Measurements from ENCODE around the gene ZNF804B. TPM values are rescaled to one million over a fixed set of nuclear protein-coding genes. Genes with fewer than 3 reads are reported as not detected.

ZNF804B gene
- total and polyA plus RNA-seq, 9 of the 15 experiments (the other 6 are each of a cell fraction or from before 2014, with no cell fraction given), result 0.04 to 0.22 (median 0.09) TPM; not detected in 6

GRCh38 chr7:89265631-89266030 lies 506.1 kb downstream of the ZNF804B start:
- ChIA-PET CTCF (ENCODE audit: low intra/inter-chr PET ratio) (no interaction called here), POLR2A (no interaction called here)
- no peak for TF ChIP-seq NR4A1 (CRISPR knock-in tag; IDR thresholded peaks at IDR 0.05)
- TF ChIP-seq NR4A1 (tag; IDR thresholded peaks at IDR 0.05), result no peak
- no peak for TF ChIP-seq ZNF507 (tag; conservative IDR thresholded peaks at IDR 0.05)
- TF ChIP-seq KAT2B (IDR thresholded peaks at IDR 0.05; ENCODE audit: low read depth, low read length), result no peak
- no peak for TF ChIP-seq TEAD2 (tag; IDR thresholded peaks at IDR 0.05)
- no peak for TF ChIP-seq RUNX1 (IDR thresholded peaks at IDR 0.05; ENCODE audit: low read depth)
- TF ChIP-seq FOXK1 (CRISPR knock-in tag; IDR thresholded peaks at IDR 0.05; ENCODE audit: borderline replicate concordance), result no peak
- no peak for TF ChIP-seq CBX5 (IDR thresholded peaks at IDR 0.05; ENCODE audit: borderline replicate concordance, low read depth)
- in situ Hi-C loops (cut with MboI), result no loop called here
- no peak overlapping the region for H2AFZ ChIP-seq (ENCODE audit: low read depth, low read length)
- H4K20me1 ChIP-seq (replicated peaks; ENCODE audit: control insufficient read depth, insufficient read depth, low read length), result no peaks in the 10 kb centered on the region
- no peak overlapping the region for H3K4me3 ChIP-seq
- H3K9me3 ChIP-seq (replicated peaks; ENCODE audit: control insufficient read depth, insufficient read depth, low read depth, low read length), result no peaks in the 10 kb centered on the region
- H3K4me1 ChIP-seq (replicated peaks in 1 of 2; ENCODE audit: control insufficient read depth in 2 of 2, insufficient read depth in 2 of 2, low read length in 2 of 2), result no peaks in the 10 kb centered on the region
- H3K9ac ChIP-seq (ENCODE audit: insufficient read depth in 1 of 2, low read depth in 2 of 2, low read length in 2 of 2), result no peak overlapping the region
- no peak for FAIRE-seq
- no peaks in the 10 kb centered on the region for H3K27me3 ChIP-seq (ENCODE audit: control insufficient read depth in 2 of 2, insufficient read depth in 2 of 2, low read length in 2 of 2)
- H3K27ac ChIP-seq (ENCODE audit: extremely low read depth, low read depth, low read length), result no peak overlapping the region
- BruUV-seq (replicated peaks), result no TSS peak
- intact Hi-C loops (cut with micrococcal nuclease), result no loop called here
- no peaks in the 10 kb centered on the region for H3K9me1 ChIP-seq (ENCODE audit: control insufficient read depth, insufficient read depth, low read length)
- no peaks in the 10 kb centered on the region for H3K79me2 ChIP-seq (ENCODE audit: control insufficient read depth, insufficient read depth, low read length)
- WGBS (ENCODE audit: insufficient coverage, low coverage, missing lambda C conversion rate), result 0% methylated on average over 2 of the region's 2 CpGs
- no peak for ATAC-seq
- no peak for DNase-seq (ENCODE audit: extremely low read depth in 1 of 4, low spot score in 3 of 4)
- no peak overlapping the region for H3K4me2 ChIP-seq (ENCODE audit: insufficient read depth, low read length)
- H3K36me3 ChIP-seq (ENCODE audit: control insufficient read depth, insufficient read depth, low read length), result no peaks in the 10 kb centered on the region

- 4% methylated on average over 2 of the region's 2 CpGs for WGBS (ENCODE audit: insufficient coverage, low coverage, missing lambda C conversion rate)
- FAIRE-seq, result no peak
Observed at GRCh38 chr7:89283302-89283701, 523.8 kb downstream of the ZNF804B start.

More at GRCh38 chr7:89283302-89283701, 523.8 kb downstream of the ZNF804B start:
- ATAC-seq (no peak), DNase-seq (ENCODE audit: extremely low read depth in 1 of 4, low spot score in 3 of 4) (no peak)
- no TSS peak for BruUV-seq (replicated peaks)
- Histone ChIP-seq H3K4me2 (ENCODE audit: insufficient read depth, low read length) (no peak overlapping the region), H4K20me1 (replicated peaks; ENCODE audit: control insufficient read depth, insufficient read depth, low read length) (no peaks in the 10 kb centered on the region), H3K27ac (ENCODE audit: extremely low read depth, low read depth, low read length) (no peak overlapping the region), H3K27me3 (ENCODE audit: control insufficient read depth in 2 of 2, insufficient read depth in 2 of 2, low read length in 2 of 2) (no peaks in the 10 kb centered on the region), H3K36me3 (ENCODE audit: control insufficient read depth, insufficient read depth, low read length) (no peaks in the 10 kb centered on the region), H3K79me2 (ENCODE audit: control insufficient read depth, insufficient read depth, low read length) (no peaks in the 10 kb centered on the region), H2AFZ (ENCODE audit: low read depth, low read length) (no peak overlapping the region), H3K9ac (ENCODE audit: insufficient read depth in 1 of 2, low read depth in 2 of 2, low read length in 2 of 2) (no peak overlapping the region), H3K9me3 (replicated peaks; ENCODE audit: control insufficient read depth, insufficient read depth, low read depth, low read length) (no peaks in the 10 kb centered on the region), H3K4me3 (no peak overlapping the region), H3K9me1 (ENCODE audit: control insufficient read depth, insufficient read depth, low read length) (no peaks in the 10 kb centered on the region), H3K4me1 (replicated peaks in 1 of 2; ENCODE audit: control insufficient read depth in 2 of 2, insufficient read depth in 2 of 2, low read length in 2 of 2) (no peaks in the 10 kb centered on the region)
- TF ChIP-seq SMARCA4 (IDR thresholded peaks at IDR 0.05) (no peak), SREBF1 (IDR thresholded peaks at IDR 0.05; ENCODE audit: borderline replicate concordance, low read depth, low read length) (no peak), BCOR (IDR thresholded peaks at IDR 0.05) (no peak), SMARCA5 (IDR thresholded peaks at IDR 0.05) (no peak), ZBTB33 (CRISPR knock-in tag; IDR thresholded peaks at IDR 0.05) (no peak), DACH1 (IDR thresholded peaks at IDR 0.05; ENCODE audit: partially characterized antibody) (no peak)
- POLR2A ChIA-PET, result no interaction called here
- intact Hi-C loops (cut with micrococcal nuclease) (no loop called here), in situ Hi-C loops (cut with MboI) (no loop called here)
- CTCF ChIA-PET (ENCODE audit: low intra/inter-chr PET ratio), result no interaction called here

All from K562 (cell line).